GM18526 (cell line): ENCODE results near the gene AOX1.

Experiments
- POLR2A ChIP-seq: IDR thresholded peaks from 3 replicates; pipeline ENCODE4 v1.6.1; 2011; ENCODE audit not compliant: insufficient read length; ENCODE audit errors: extremely low read depth

AOX1 gene

DNA sequence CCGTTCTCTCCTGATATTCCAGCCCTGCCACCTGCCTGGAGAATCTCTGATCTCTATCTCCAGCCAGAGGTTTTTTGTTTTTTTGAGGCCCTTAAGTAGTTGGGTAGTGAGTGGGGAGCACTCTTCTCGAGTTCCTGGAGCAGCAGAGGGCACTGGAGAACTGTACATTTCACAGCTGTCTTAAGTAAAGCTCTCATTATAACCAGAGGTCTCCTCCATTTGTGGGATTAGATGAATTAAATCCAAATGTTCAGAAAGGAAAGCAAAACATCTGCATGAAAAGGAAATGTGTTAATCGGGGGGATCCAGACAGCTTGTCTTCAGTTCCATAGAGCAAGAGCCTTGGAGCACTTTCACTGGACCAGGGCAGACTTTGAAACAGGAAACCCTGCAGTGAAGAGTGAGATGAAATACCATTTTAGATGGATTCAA lies 32.8 kb downstream of the AOX1 start:
- TF ChIP-seq POLR2A = no peak

GRCh38 chr2:200619279-200619678 lies 33.5 kb downstream of the AOX1 start:
- TF ChIP-seq POLR2A = no peak

DNA sequence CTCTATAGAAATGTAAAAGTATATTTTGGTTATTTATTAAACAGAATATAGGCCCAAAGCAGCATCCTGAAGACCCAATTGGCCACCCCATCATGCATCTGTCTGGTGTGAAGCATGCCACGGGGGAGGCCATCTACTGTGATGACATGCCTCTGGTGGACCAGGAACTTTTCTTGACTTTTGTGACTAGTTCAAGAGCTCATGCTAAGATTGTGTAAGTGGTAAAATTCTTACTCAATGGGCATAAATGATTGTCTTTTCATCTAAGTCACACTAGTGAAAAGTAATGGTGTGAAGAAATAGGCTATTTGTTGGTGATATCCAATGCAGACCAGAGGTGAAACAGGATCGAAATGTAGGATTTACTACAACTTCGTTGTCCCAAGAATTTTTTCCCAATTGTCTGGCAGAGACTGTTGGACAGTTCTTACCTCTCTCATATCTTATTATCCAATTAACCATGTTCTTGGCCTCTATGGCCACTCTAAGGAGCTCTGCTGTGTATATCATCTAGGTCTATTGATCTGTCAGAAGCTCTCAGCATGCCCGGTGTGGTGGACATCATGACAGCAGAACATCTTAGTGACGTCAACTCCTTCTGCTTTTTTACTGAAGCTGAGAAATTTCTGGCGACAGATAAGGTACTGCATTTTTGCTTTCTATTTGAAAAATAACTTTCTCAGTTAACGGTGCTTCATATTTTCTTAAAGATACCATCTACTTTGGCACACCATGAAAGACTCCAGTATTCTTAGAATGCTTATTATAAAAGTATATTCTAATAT lies 35.0 kb downstream of the AOX1 start:
- TF ChIP-seq POLR2A = no peak

DNA sequence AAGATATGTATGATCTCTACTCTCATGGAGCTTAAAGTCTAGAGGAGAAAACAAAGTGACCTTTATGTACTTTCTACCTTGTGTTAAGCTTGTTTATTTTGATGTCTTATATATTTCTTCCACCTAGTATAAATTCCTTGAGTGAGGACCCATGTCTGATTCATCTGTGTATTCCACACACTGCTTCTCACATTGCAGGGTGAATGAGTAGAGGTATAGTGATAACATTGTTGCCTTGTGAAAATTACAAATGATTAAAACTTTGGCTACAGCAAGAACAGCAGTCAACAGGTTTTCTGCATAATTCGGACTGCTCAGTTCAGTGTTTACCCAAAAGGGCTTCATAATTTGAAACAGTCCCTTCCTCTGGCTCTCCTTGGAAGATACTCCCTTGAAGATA lies 36.3 kb downstream of the AOX1 start:
- TF ChIP-seq POLR2A = no peak

- TF ChIP-seq POLR2A = no peak
These were observed 38.2 kb downstream of the AOX1 start for GRCh38 chr2:200624026-200624425.

DNA sequence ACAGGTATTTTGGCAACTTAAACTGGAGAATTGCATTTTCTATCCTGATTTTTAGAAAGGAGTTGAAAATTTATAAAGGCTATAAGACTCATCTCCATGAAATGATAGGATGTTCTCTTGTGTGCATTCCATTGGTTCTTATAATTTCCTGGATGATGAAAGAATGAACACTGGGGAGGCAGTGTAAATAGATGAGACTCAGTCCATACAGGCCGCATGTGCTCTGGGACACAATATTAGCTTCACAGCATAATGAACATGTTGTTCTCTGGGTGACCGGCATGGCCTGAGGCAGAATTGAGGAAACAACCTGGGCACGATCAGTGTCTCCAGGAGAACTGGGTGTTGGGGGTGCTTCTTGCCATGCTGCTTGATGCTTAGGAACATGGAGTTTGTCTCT lies 38.8 kb downstream of the AOX1 start:
- no peak for TF ChIP-seq POLR2A

DNA sequence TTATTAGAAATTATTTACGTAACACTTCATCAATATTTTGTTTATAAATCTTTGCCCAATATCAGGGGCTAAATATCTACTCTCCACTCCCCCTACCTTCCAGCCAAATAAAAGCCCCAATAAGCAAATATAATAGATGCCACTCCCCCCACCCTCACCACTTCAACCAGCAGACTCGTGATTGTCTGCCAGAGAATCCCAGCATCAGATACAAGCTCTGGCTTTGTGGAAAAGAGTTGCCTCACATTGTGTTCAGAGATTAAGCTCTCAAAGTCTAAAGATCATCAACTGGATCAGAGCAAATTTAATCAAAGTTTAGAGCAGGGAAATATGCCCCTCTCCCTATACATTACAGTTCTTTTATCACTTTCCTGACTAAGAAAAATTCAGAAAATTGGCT lies 39.5 kb downstream of the AOX1 start:
- no peak for TF ChIP-seq POLR2A

GRCh38 chr2:200625958-200626363 lies 40.1 kb downstream of the AOX1 start:
- TF ChIP-seq POLR2A = no peak

- TF ChIP-seq POLR2A = no peak
These were observed 41.4 kb downstream of the AOX1 start for GRCh38 chr2:200627110-200627770.

- TF ChIP-seq POLR2A = no peak
These were observed 45.5 kb downstream of the AOX1 start for GRCh38 chr2:200631287-200631686.

GRCh38 chr2:200634231-200634964 lies 48.6 kb downstream of the AOX1 start:
- TF ChIP-seq POLR2A = no peak

DNA sequence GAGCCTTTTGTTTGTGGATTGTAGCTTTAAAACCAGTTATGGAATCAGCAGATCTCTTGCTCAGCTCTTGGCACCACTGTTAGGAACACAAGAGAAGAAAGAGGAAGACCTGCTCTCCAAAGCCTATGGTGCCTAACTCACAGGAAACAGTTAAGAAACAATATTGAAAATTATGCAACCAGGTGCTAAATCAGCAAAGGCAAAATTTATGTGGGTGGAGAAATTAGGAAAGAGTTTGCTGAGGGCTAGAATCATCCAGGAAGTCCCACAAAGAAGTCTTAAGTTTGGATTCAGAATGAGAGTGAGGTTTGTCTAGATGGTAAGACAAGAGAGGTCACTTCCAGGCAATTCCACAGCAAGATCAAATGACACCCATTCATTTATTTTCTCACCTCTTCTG lies 49.4 kb downstream of the AOX1 start:
- TF ChIP-seq POLR2A = no peak

DNA sequence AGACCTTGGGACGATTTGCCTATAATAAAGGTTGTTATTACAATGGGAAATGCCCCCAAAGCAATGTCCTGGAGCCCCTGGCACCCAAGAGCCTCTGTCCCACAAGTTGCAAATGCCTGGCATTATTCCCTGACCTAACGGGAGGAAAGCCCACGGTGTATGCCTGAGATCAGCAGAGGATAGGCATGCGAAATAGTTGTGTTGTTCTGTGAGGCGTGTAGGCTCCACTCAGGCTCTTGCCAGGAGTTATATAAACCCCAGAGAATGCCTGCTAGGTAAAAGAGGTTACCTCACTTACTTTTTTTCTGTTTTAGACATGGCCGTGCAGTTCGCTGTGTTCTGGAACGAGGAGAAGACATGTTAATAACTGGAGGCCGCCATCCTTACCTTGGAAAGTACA lies 52.1 kb downstream of the AOX1 start:
- TF ChIP-seq POLR2A = no peak

GRCh38 chr2:200640176-200640575 lies 54.4 kb downstream of the AOX1 start:
- no peak for TF ChIP-seq POLR2A

GRCh38 chr2:200640901-200641300 lies 55.1 kb downstream of the AOX1 start:
- no peak for TF ChIP-seq POLR2A

GRCh38 chr2:200649724-200650123 lies 63.9 kb downstream of the AOX1 start:
- no peak for TF ChIP-seq POLR2A

GRCh38 chr2:200650195-200650594 lies 64.4 kb downstream of the AOX1 start:
- TF ChIP-seq POLR2A = no peak

DNA sequence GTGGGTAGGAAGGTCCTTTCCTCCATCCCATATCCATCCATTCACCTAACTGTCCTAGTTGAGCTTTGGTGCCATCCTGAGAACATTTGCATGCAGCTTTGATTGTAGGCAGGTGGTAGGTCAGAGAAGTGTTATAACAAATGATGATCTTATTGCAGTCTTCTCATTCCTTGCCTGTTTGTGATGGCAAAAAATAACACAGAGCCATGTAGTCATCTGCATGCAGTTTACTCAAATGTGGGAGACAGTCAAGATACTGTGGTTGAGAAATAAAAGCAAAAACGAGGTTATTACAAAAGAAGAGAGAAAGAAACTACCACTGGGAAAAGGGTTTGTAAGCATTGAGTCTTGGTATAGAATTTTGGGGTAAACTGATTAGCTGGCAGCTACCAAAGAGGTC lies 66.3 kb downstream of the AOX1 start:
- TF ChIP-seq POLR2A = no peak
